Measurements from ENCODE around the gene ZNF490.

DNA sequence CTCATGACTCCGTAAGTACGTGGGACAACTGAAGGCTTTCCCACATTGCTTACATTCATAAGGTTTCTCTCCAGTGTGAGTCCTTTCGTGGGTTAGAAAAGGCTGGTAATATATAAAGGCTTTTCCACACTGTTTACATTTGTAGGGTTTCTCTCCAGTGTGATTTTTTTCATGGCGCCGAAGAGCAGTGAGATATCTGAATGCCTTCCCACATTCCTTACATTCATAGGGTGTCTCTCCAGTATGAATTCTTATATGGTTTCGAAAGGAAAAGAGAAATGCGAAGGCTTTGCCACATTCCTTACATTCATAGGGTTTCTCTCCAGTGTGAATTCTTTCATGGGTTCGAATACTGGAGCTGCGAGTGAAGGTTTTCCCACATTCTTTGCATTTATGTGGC is 29.5 kb downstream of the ZNF490 start:
- TF ChIP-seq CTCF (IDR thresholded peaks at IDR 0.05; ENCODE audit: low read depth, low read length) (no peak), EZH2phosphoT487 (IDR thresholded peaks at IDR 0.05; ENCODE audit: low read depth) (no peak)

Measured in OCI-LY3 (cell line).